ENCODE results near the gene MUS81.

Gene MUS81

GRCh38 chr11:65882120-65883057, 22.2 kb downstream of the MUS81 start:
- H3K27ac ChIP-seq, result no peak overlapping the region

DNA sequence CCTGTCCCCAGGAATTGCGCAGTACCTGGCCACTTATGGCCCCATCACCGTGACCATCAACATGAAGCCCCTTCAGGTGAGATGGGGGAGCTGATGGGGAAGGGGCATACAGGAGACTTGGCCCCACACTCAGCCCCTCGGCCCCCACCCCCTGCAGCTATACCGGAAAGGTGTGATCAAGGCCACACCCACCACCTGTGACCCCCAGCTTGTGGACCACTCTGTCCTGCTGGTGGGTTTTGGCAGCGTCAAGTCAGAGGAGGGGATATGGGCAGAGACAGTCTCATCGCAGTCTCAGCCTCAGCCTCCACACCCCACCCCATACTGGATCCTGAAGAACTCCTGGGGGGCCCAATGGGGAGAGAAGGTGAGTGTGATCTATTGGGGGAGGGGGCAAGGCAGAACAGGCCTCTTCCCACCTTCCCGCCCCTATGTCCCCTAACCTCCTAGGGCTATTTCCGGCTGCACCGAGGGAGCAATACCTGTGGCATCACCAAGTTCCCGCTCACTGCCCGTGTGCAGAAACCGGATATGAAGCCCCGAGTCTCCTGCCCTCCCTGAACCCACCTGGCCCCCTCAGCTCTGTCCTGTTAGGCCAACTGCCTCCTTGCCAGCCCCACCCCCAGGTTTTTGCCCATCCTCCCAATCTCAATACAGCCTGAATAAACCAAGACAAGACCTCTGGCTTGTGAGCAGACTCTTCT, 23.0 kb downstream of the MUS81 start:
- H3K27ac ChIP-seq, result no peak overlapping the region
- TF ChIP-seq, protein P1, sequence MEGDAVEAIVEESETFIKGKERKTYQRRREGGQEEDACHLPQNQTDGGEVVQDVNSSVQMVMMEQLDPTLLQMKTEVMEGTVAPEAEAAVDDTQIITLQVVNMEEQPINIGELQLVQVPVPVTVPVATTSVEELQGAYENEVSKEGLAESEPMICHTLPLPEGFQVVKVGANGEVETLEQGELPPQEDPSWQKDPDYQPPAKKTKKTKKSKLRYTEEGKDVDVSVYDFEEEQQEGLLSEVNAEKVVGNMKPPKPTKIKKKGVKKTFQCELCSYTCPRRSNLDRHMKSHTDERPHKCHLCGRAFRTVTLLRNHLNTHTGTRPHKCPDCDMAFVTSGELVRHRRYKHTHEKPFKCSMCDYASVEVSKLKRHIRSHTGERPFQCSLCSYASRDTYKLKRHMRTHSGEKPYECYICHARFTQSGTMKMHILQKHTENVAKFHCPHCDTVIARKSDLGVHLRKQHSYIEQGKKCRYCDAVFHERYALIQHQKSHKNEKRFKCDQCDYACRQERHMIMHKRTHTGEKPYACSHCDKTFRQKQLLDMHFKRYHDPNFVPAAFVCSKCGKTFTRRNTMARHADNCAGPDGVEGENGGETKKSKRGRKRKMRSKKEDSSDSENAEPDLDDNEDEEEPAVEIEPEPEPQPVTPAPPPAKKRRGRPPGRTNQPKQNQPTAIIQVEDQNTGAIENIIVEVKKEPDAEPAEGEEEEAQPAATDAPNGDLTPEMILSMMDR (conservative IDR thresholded peaks at IDR 0.05), result no peak
- TF ChIP-seq ZFX (IDR thresholded peaks at IDR 0.05), result no peak

More at GRCh38 chr11:65882120-65883057, 22.2 kb downstream of the MUS81 start:
- TF ChIP-seq, protein P1 (conservative IDR thresholded peaks at IDR 0.05), result no peak

GRCh38 chr11:65883786-65884715, 23.8 kb downstream of the MUS81 start:
- TF ChIP-seq, protein P1 (conservative IDR thresholded peaks at IDR 0.05), result no peak
- no peak for TF ChIP-seq ZFX (IDR thresholded peaks at IDR 0.05)
- H3K27ac ChIP-seq, result no peak overlapping the region

DNA sequence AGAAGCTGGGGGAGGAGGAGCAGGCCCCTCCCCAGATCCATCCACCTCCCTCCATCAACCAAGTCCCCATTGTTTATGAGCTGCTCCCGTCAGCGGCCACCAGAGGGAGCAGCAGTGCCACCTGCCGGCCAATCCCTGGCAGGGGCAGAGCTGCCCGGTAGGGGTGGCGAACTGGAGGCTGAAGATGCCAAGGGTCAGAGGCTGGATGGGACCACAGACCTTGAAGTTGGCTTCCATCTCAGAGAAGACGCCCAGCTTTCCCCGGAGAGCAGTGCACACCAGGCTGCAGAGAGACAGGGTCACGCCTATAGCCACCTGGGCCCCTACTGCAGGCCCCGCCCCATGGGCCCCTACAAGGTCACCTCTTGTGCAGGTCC, 24.5 kb downstream of the MUS81 start:
- H3K27ac ChIP-seq, result no peak overlapping the region
- TF ChIP-seq, protein P1 (conservative IDR thresholded peaks at IDR 0.05), result peak; percentile 99
- no peak for TF ChIP-seq ZFX (IDR thresholded peaks at IDR 0.05)

DNA sequence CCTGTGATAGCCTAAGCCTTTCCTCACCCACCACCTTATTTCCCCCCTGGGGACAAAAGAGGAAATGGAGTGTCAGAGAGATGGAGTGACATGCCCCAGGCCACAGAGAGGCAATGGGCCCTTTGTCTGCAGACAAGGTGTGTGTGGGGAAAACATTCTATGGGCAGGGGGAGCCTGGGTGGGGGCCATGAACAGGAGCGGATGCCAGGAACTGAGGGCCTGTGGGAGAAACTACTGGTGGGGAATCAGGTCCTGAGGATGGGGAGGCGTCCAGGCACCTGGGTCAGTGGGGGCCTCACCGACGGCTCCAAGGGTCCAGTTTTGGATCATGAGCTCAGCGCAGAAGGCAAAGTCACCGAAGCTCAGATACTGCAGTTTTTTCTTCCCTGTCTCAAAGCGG, 25.0 kb downstream of the MUS81 start:
- no peak overlapping the region for H3K27ac ChIP-seq
- TF ChIP-seq, protein P1 (conservative IDR thresholded peaks at IDR 0.05), result no peak
- no peak for TF ChIP-seq ZFX (IDR thresholded peaks at IDR 0.05)

DNA sequence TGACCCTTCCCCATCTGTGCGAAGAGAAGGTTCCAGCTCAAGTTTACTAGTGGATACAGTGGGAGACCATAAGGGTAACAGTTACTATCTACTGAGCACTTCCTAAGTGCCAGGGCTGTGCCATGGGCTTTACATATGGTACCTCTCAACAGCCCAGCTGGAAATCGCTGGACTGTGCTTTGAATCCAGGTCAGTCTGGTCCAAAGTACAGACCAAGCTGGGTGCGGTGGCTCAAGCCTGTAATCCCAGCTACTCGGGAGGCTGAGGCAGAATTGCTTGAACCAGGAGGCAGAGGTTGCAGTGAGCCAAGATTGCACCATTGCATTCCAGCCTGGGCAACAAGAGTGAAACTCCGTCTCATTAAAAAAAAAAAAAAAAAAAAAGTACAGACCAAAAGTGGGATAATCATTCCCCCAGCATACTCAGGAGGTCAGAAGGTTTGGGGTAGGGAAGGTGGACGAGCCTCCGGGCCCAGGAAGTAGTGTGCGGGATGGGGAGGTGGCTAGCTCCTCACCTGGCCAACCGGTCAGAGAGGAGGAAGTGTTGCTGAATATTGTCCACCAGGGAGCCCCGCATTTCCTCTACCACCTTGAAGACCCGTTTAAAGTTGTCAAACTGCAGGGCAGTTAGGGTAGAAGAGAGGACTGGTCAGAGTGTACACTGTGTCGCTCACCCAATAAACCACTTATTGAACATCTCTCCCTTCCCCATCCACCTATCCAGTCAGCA, 25.7 kb downstream of the MUS81 start:
- TF ChIP-seq, protein P1 (conservative IDR thresholded peaks at IDR 0.05), result no peak
- no peak for TF ChIP-seq ZFX (IDR thresholded peaks at IDR 0.05)
- H3K27ac ChIP-seq, result no peak overlapping the region
